ENCODE results near the gene NECAP2. TPM values are rescaled to one million over a fixed set of nuclear protein-coding genes. Genes with fewer than 3 reads are reported as not detected.

NECAP2 gene
- total and polyA plus RNA-seq, 4 donors, result 21.8 to 41.8 (median 26.2) TPM

- Histone ChIP-seq H3K4me1 (ENCODE audit: control insufficient read depth in 4 of 4, insufficient read depth in 4 of 4, low read length in 3 of 4) (peaks cover 0 to 7% (median 0%) of the 10 kb centered on the region in 4 donors), H3K27ac (ENCODE audit: low read depth in 1 of 2, low read length in 2 of 2) (no peak overlapping the region), H3K27me3 (ENCODE audit: control insufficient read depth in 4 of 4, insufficient read depth in 4 of 4, low read length in 3 of 4) (no peaks in the 10 kb centered on the region), H3K9me3 (ENCODE audit: control insufficient read depth in 4 of 4, low read length in 3 of 4) (no peaks in the 10 kb centered on the region), H3K36me3 (ENCODE audit: control insufficient read depth in 4 of 4, insufficient read depth in 3 of 4, low read depth in 1 of 4, low read length in 3 of 4) (no peaks in the 10 kb centered on the region), H3K9ac (ENCODE audit: low read depth in 1 of 2, low read length in 2 of 2) (no peak overlapping the region), H3K4me3 (ENCODE audit: low read depth in 1 of 3, low read length in 3 of 3) (no peak overlapping the region)
- 68% methylated on average over 10 of the region's 10 CpGs for WGBS
- no peak for TF ChIP-seq TAF1 (conservative IDR thresholded peaks at IDR 0.05)
- TF ChIP-seq, protein P1, sequence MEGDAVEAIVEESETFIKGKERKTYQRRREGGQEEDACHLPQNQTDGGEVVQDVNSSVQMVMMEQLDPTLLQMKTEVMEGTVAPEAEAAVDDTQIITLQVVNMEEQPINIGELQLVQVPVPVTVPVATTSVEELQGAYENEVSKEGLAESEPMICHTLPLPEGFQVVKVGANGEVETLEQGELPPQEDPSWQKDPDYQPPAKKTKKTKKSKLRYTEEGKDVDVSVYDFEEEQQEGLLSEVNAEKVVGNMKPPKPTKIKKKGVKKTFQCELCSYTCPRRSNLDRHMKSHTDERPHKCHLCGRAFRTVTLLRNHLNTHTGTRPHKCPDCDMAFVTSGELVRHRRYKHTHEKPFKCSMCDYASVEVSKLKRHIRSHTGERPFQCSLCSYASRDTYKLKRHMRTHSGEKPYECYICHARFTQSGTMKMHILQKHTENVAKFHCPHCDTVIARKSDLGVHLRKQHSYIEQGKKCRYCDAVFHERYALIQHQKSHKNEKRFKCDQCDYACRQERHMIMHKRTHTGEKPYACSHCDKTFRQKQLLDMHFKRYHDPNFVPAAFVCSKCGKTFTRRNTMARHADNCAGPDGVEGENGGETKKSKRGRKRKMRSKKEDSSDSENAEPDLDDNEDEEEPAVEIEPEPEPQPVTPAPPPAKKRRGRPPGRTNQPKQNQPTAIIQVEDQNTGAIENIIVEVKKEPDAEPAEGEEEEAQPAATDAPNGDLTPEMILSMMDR (IDR thresholded peaks at IDR 0.05; ENCODE audit: low read depth, low read length, missing input control), result no peak
- TF ChIP-seq FOXA2 (IDR thresholded peaks at IDR 0.05), result no peak
- no peak for TF ChIP-seq MAX (IDR thresholded peaks at IDR 0.05)
- peak in 1 of 2 donors; percentile 45 for TF ChIP-seq HNF4A (conservative IDR thresholded peaks at IDR 0.05)
- TF ChIP-seq JUND (IDR thresholded peaks at IDR 0.05), result no peak
- TF ChIP-seq RAD21 (IDR thresholded peaks at IDR 0.05), result no peak
- TF ChIP-seq, protein P2, sequence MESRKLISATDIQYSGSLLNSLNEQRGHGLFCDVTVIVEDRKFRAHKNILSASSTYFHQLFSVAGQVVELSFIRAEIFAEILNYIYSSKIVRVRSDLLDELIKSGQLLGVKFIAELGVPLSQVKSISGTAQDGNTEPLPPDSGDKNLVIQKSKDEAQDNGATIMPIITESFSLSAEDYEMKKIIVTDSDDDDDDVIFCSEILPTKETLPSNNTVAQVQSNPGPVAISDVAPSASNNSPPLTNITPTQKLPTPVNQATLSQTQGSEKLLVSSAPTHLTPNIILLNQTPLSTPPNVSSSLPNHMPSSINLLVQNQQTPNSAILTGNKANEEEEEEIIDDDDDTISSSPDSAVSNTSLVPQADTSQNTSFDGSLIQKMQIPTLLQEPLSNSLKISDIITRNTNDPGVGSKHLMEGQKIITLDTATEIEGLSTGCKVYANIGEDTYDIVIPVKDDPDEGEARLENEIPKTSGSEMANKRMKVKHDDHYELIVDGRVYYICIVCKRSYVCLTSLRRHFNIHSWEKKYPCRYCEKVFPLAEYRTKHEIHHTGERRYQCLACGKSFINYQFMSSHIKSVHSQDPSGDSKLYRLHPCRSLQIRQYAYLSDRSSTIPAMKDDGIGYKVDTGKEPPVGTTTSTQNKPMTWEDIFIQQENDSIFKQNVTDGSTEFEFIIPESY (IDR thresholded peaks at IDR 0.05), result no peak
- TF ChIP-seq, protein P3, sequence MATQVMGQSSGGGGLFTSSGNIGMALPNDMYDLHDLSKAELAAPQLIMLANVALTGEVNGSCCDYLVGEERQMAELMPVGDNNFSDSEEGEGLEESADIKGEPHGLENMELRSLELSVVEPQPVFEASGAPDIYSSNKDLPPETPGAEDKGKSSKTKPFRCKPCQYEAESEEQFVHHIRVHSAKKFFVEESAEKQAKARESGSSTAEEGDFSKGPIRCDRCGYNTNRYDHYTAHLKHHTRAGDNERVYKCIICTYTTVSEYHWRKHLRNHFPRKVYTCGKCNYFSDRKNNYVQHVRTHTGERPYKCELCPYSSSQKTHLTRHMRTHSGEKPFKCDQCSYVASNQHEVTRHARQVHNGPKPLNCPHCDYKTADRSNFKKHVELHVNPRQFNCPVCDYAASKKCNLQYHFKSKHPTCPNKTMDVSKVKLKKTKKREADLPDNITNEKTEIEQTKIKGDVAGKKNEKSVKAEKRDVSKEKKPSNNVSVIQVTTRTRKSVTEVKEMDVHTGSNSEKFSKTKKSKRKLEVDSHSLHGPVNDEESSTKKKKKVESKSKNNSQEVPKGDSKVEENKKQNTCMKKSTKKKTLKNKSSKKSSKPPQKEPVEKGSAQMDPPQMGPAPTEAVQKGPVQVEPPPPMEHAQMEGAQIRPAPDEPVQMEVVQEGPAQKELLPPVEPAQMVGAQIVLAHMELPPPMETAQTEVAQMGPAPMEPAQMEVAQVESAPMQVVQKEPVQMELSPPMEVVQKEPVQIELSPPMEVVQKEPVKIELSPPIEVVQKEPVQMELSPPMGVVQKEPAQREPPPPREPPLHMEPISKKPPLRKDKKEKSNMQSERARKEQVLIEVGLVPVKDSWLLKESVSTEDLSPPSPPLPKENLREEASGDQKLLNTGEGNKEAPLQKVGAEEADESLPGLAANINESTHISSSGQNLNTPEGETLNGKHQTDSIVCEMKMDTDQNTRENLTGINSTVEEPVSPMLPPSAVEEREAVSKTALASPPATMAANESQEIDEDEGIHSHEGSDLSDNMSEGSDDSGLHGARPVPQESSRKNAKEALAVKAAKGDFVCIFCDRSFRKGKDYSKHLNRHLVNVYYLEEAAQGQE (IDR thresholded peaks at IDR 0.05), result no peak
- TF ChIP-seq FOXA1 (IDR thresholded peaks at IDR 0.05), result no peak
- peak in 1 of 2 donors; percentile 45 for TF ChIP-seq RXRA (IDR thresholded peaks at IDR 0.05)
- no peak for TF ChIP-seq ATF3 (IDR thresholded peaks at IDR 0.05)
- DNase-seq (ENCODE audit: low spot score), result no peak
These were observed 15.1 kb upstream of the NECAP2 start for GRCh38 chr1:16425125-16426025.

DNA sequence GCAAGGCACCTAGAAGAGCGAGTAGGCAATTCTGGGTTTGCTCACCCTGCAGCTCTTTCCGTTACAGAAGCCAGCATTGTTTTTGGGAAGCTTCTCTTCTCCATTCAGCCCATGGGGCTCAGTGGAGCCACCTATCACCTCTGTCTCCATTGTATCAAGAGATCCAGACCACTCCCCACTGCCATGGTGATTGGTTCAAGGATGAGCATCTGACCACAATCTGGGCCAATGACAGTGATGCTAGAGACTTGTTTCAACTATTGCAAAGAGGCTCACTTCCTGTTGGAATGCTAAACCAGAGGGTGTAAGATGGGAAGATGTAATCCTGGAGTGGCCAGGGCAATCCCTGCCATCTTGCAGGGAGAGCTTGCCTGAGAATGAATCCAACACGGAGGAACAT is 9.9 kb upstream of the NECAP2 start:
- Histone ChIP-seq H3K27ac (ENCODE audit: low read depth in 1 of 2, low read length in 2 of 2) (no peak overlapping the region), H3K9me3 (ENCODE audit: control insufficient read depth in 4 of 4, low read length in 3 of 4) (no peaks in the 10 kb centered on the region), H3K27me3 (ENCODE audit: control insufficient read depth in 4 of 4, insufficient read depth in 4 of 4, low read length in 3 of 4) (no peaks in the 10 kb centered on the region), H3K4me3 (ENCODE audit: low read depth in 1 of 3, low read length in 3 of 3) (no peak overlapping the region), H3K36me3 (ENCODE audit: control insufficient read depth in 4 of 4, insufficient read depth in 3 of 4, low read depth in 1 of 4, low read length in 3 of 4) (no peaks in the 10 kb centered on the region), H3K9ac (ENCODE audit: low read depth in 1 of 2, low read length in 2 of 2) (no peak overlapping the region), H3K4me1 (ENCODE audit: control insufficient read depth in 4 of 4, insufficient read depth in 4 of 4, low read length in 3 of 4) (peaks cover 0 to 2% (median 0%) of the 10 kb centered on the region in 4 donors)
- 90% methylated on average over 3 of the region's 3 CpGs for WGBS
- TF ChIP-seq FOXA2 (IDR thresholded peaks at IDR 0.05) (no peak), GABPA (IDR thresholded peaks at IDR 0.05 in 1 of 2, conservative IDR thresholded peaks at IDR 0.05 in 1 of 2) (no peak), SP1 (IDR thresholded peaks at IDR 0.05) (no peak), FOXA1 (IDR thresholded peaks at IDR 0.05) (no peak), EGR1 (IDR thresholded peaks at IDR 0.05; ENCODE audit: low read depth in 2 of 2) (no peak), HNF4A (conservative IDR thresholded peaks at IDR 0.05) (no peak), TAF1 (conservative IDR thresholded peaks at IDR 0.05) (no peak), RXRA (IDR thresholded peaks at IDR 0.05) (no peak), RAD21 (IDR thresholded peaks at IDR 0.05) (no peak)
- TF ChIP-seq, protein P2 (IDR thresholded peaks at IDR 0.05), result no peak
- no peak for DNase-seq (ENCODE audit: low spot score)
